GM18861 (cell line): Measurements from ENCODE around the gene PTTG1.
"Not testable (repeated sequence)": the region's sequence is repeated elsewhere in the genome, so short reads cannot be mapped to it uniquely, and the experiment has no call there.

ENCODE experiments used
- ATAC-seq: cut with Tn5 transposase; IDR thresholded peaks from one replicate; pipeline ENCODE4 v1.9.1; 2021; ENCODE audit not compliant: unreplicated experiment

Gene PTTG1

GRCh38 chr5:160420331-160420610 lies 1.4 kb upstream of the PTTG1 start:
- no peak for ATAC-seq

- ATAC-seq: no peak
These were observed 1.4 kb downstream of the PTTG1 start for GRCh38 chr5:160423099-160423498.

GRCh38 chr5:160427607-160428006 lies 6.0 kb downstream of the PTTG1 start:
- no peak for ATAC-seq

GRCh38 chr5:160432196-160432595 lies 10.5 kb downstream of the PTTG1 start:
- peak; percentile 40 for ATAC-seq

GRCh38 chr5:160432787-160433186 lies 11.1 kb downstream of the PTTG1 start:
- ATAC-seq: no peak

GRCh38 chr5:160434022-160434531 lies 12.4 kb downstream of the PTTG1 start:
- ATAC-seq: peak; percentile 65

- no peak for ATAC-seq
These were observed 13.9 kb downstream of the PTTG1 start for GRCh38 chr5:160435532-160435931.

- ATAC-seq: no peak
These were observed 14.4 kb downstream of the PTTG1 start for GRCh38 chr5:160436017-160436416.

GRCh38 chr5:160436661-160437060 lies 15.0 kb downstream of the PTTG1 start:
- not testable (repeated sequence) for ATAC-seq

GRCh38 chr5:160437271-160437670 lies 15.6 kb downstream of the PTTG1 start:
- ATAC-seq: no peak

- peak; percentile 18 for ATAC-seq
These were observed 16.9 kb downstream of the PTTG1 start for GRCh38 chr5:160438316-160439204.

GRCh38 chr5:160439205-160439600 lies 17.5 kb downstream of the PTTG1 start:
- ATAC-seq: peak; percentile 34

GRCh38 chr5:160441311-160441781 lies 19.7 kb downstream of the PTTG1 start:
- ATAC-seq: peak; percentile 31

GRCh38 chr5:160442824-160443431 lies 21.3 kb downstream of the PTTG1 start:
- peak; percentile 21 for ATAC-seq

GRCh38 chr5:160444407-160444806 lies 22.8 kb downstream of the PTTG1 start:
- ATAC-seq: no peak

GRCh38 chr5:160445132-160445531 lies 23.5 kb downstream of the PTTG1 start:
- ATAC-seq: peak; percentile 40

GRCh38 chr5:160445751-160446150 lies 24.1 kb downstream of the PTTG1 start:
- no peak for ATAC-seq

- no peak for ATAC-seq
These were observed 27.2 kb downstream of the PTTG1 start for GRCh38 chr5:160448886-160449285.

- ATAC-seq: no peak
These were observed 27.8 kb downstream of the PTTG1 start for GRCh38 chr5:160449458-160449857.

- ATAC-seq: peak; percentile 46
These were observed 28.7 kb downstream of the PTTG1 start for GRCh38 chr5:160450164-160450932.

GRCh38 chr5:160451281-160451680 lies 29.6 kb downstream of the PTTG1 start:
- no peak for ATAC-seq
